WTC11 (cell line): ENCODE data around the gene ST6GAL1. TPM values are rescaled to one million over a fixed set of nuclear protein-coding genes. Genes with fewer than 3 reads are reported as not detected.

Experiments
- ATAC-seq: fragments of 200-7000 bp; cut with Tn5 transposase; 2 replicates; pipeline ENCODE4 v1.10.0; 2021; ENCODE audit warnings: mild to moderate bottlenecking, moderate library complexity
- CTCF ChIA-PET: fragments of 300-600 bp; sonication (Branson Sonifier 250); formaldehyde crosslinking; loops from one replicate; lab custom pipeline; 2021; ENCODE audit warnings: antibody characterized with exemption; lab: Charles Lee
- POLR2A ChIA-PET: fragments of 350-600 bp; sonication (Branson Sonifier 250); formaldehyde crosslinking; loops from one replicate; lab custom pipeline; 2021; ENCODE audit warnings: antibody characterized with exemption; lab: Charles Lee
- DNase-seq: peaks from one replicate; pipeline ENCODE4 v3.0.0; 2021; ENCODE audit warnings: low spot score
- H3K27ac Mint-ChIP-seq: 2 replicates; pipeline ENCODE4 v1.8.0; 2021; ENCODE audit warnings: mixed read lengths
- H3K27me3 Mint-ChIP-seq: 2 replicates; pipeline ENCODE4 v1.8.0; 2021; ENCODE audit warnings: low read depth, mild to moderate bottlenecking, moderate library complexity, mixed read lengths
- H3K36me3 Mint-ChIP-seq: 2 replicates; pipeline ENCODE4 v1.8.0; 2021; ENCODE audit warnings: mixed read lengths
- H3K4me1 Mint-ChIP-seq: 2 replicates; pipeline ENCODE4 v1.8.0; 2022; ENCODE audit warnings: mixed read lengths
- H3K4me3 Mint-ChIP-seq: 2 replicates; pipeline ENCODE4 v1.8.0; 2021; ENCODE audit warnings: mild to moderate bottlenecking, moderate library complexity, mixed read lengths
- H3K9me3 Mint-ChIP-seq: 2 replicates; pipeline ENCODE4 v1.8.0; 2021; ENCODE audit warnings: mixed read lengths
- AFF4 ChIP-seq: sonication (generic); formaldehyde crosslinking; IDR thresholded peaks from 2 replicates; pipeline ENCODE4 v1.8.1; 2023; ENCODE audit warnings: mild to moderate bottlenecking, missing genetic modification reagents, borderline replicate concordance
- ELF4 ChIP-seq: sonication (generic); formaldehyde crosslinking; IDR thresholded peaks from 2 replicates; pipeline ENCODE4 v1.8.1; 2022; ENCODE audit warnings: low read depth, mild to moderate bottlenecking, moderate library complexity, missing genetic modification reagents
- ERG ChIP-seq: fragments of 250-450 bp; sonication (Bioruptor Pico); IDR thresholded peaks from 2 replicates; pipeline ENCODE4 v1.8.0; 2021; ENCODE audit warnings: mild to moderate bottlenecking
- FOXK1 ChIP-seq: sonication (generic); formaldehyde crosslinking; IDR thresholded peaks from 2 replicates; pipeline ENCODE4 v1.8.0; 2022; ENCODE audit warnings: mild to moderate bottlenecking, moderate library complexity, missing genetic modification reagents
- FOXP4 ChIP-seq: sonication (generic); formaldehyde crosslinking; IDR thresholded peaks from 2 replicates; pipeline ENCODE4 v1.8.0; 2022; ENCODE audit warnings: mild to moderate bottlenecking, missing genetic modification reagents
- HMGA2 ChIP-seq: fragments of 250-450 bp; sonication (Bioruptor Pico); IDR thresholded peaks from 2 replicates; pipeline ENCODE4 v1.4.0; 2021; ENCODE audit warnings: mild to moderate bottlenecking, moderate library complexity
- IRF2 ChIP-seq: sonication (generic); formaldehyde crosslinking; IDR thresholded peaks from 2 replicates; pipeline ENCODE4 v1.8.0; 2022; ENCODE audit warnings: low read depth, missing genetic modification reagents, borderline replicate concordance
- MLX ChIP-seq: sonication (generic); formaldehyde crosslinking; IDR thresholded peaks from 2 replicates; pipeline ENCODE4 v1.8.1; 2023; ENCODE audit warnings: mild to moderate bottlenecking, missing genetic modification reagents, moderate library complexity
- NFATC4 ChIP-seq: fragments of 250-450 bp; sonication (Bioruptor Pico); IDR thresholded peaks from 2 replicates; pipeline ENCODE4 v1.9.0; 2021; ENCODE audit warnings: mild to moderate bottlenecking
- NFE2L1 ChIP-seq: sonication (generic); formaldehyde crosslinking; IDR thresholded peaks from 2 replicates; pipeline ENCODE4 v1.8.1; 2023; ENCODE audit warnings: missing genetic modification reagents
- NR3C1 ChIP-seq: sonication (generic); formaldehyde crosslinking; conservative IDR thresholded peaks from 2 replicates; pipeline ENCODE4 v1.8.1; 2023; ENCODE audit warnings: low read depth, mild to moderate bottlenecking, missing genetic modification reagents
- PRRX2 ChIP-seq: fragments of 250-450 bp; sonication (Bioruptor Pico); IDR thresholded peaks from 2 replicates; pipeline ENCODE4 v1.8.0; 2021; ENCODE audit warnings: mild to moderate bottlenecking
- SOX15 ChIP-seq: fragments of 250-450 bp; sonication (Bioruptor Pico); IDR thresholded peaks from 2 replicates; pipeline ENCODE4 v1.9.0; 2021; ENCODE audit warnings: mild to moderate bottlenecking
- USF1 ChIP-seq: sonication (generic); formaldehyde crosslinking; IDR thresholded peaks from 2 replicates; pipeline ENCODE4 v1.8.0; 2022; ENCODE audit warnings: mild to moderate bottlenecking, missing genetic modification reagents
- ZMAT4 ChIP-seq: fragments of 250-450 bp; sonication (Bioruptor Pico); IDR thresholded peaks from 2 replicates; pipeline ENCODE4 v1.9.0; 2021; ENCODE audit warnings: mild to moderate bottlenecking
- ZNF423 ChIP-seq: fragments of 250-450 bp; sonication (Bioruptor Pico); IDR thresholded peaks from 2 replicates; pipeline ENCODE4 v2.1.2; 2022; ENCODE audit warnings: mild to moderate bottlenecking, moderate library complexity
- ZNF512 ChIP-seq: sonication (generic); formaldehyde crosslinking; IDR thresholded peaks from 2 replicates; pipeline ENCODE4 v1.8.1; 2022; ENCODE audit warnings: missing genetic modification reagents, borderline replicate concordance
- ZNF532 ChIP-seq: fragments of 250-450 bp; sonication (Bioruptor Pico); IDR thresholded peaks from 2 replicates; pipeline ENCODE4 v1.9.0; 2021; ENCODE audit warnings: mild to moderate bottlenecking, borderline replicate concordance
- total RNA-seq: library from RNA; stranded (reverse); gene quantifications from 3 replicates; pipeline ENCODE4 v1.2.3, GENCODE V29; 2021

ST6GAL1 gene
- total RNA-seq, 1 experiment from 2014 or later, result 87.5 TPM

GRCh38 chr3:187077085-187077484 is 146.8 kb downstream of the ST6GAL1 start (continued):
- TF ChIP-seq AFF4 (CRISPR knock-in tag) (no peak), USF1 (CRISPR knock-in tag) (no peak), HMGA2 (CRISPR knock-in tag) (no peak), FOXK1 (CRISPR knock-in tag) (no peak), NFATC4 (CRISPR knock-in tag) (no peak), NFE2L1 (no peak), SOX15 (no peak), NR3C1 (CRISPR knock-in tag) (no peak), ZNF512 (CRISPR knock-in tag) (no peak), ZMAT4 (no peak)
- TF ChIP-seq, all 79 proteins: peak for 0

GRCh38 chr3:187077537-187077936 is 147.2 kb downstream of the ST6GAL1 start:
- H3K27ac Mint-ChIP-seq, result no peak overlapping the region
- peaks cover 53% of the 10 kb centered on the region for H3K36me3 Mint-ChIP-seq
- H3K27me3 Mint-ChIP-seq, result no peaks in the 10 kb centered on the region
- no peaks in the 10 kb centered on the region for H3K9me3 Mint-ChIP-seq
- no peak overlapping the region for H3K4me3 Mint-ChIP-seq
- ATAC-seq, result no peak
- H3K4me1 Mint-ChIP-seq, result peaks cover 26% of the 10 kb centered on the region
- no peak for DNase-seq
- ChIA-PET POLR2A (no interaction called here), CTCF (interaction anchor here (0.8 kb wide), 1 partner anchor 62 kb away, joined by 4 read pairs; no protein-coding TSS in a partner anchor)
- TF ChIP-seq SOX15, result no peak
- TF ChIP-seq ZNF532 (CRISPR knock-in tag), result no peak
- TF ChIP-seq NFE2L1, result no peak
- no peak for TF ChIP-seq FOXP4 (CRISPR knock-in tag)
- no peak for TF ChIP-seq PRRX2 (CRISPR knock-in tag)
- no peak for TF ChIP-seq MLX (CRISPR knock-in tag)
- TF ChIP-seq ERG (CRISPR knock-in tag), result no peak
- TF ChIP-seq ZNF423 (CRISPR knock-in tag), result no peak
- TF ChIP-seq IRF2 (CRISPR knock-in tag), result no peak
- TF ChIP-seq FOXK1 (CRISPR knock-in tag), result no peak
- TF ChIP-seq ELF4, result no peak
